Esophagus squamous epithelium (tissue), 5 donors: ENCODE results near the gene RPLP2. TPM values are rescaled to one million over a fixed set of nuclear protein-coding genes. Genes with fewer than 3 reads are reported as not detected.

Experiments
- DNase-seq: peaks from one replicate; lab custom pipeline; 2025; lab: John Stamatoyannopoulos, UW
- H3K27ac ChIP-seq, 4 donors: fragments of 200-600 bp; sonication (generic); one replicate each; pipeline ENCODE4 v1.5.1; 2016 to 2019; ENCODE audit warnings: mild to moderate bottlenecking in 1 of 4
- H3K27me3 ChIP-seq, 4 donors: fragments of 200-600 bp; sonication (generic); 1 replicate in 3 of 4; 2 replicates in 1 of 4; pipeline versions ENCODE4 v1.5.1 to v1.6.0; 2017 to 2021; ENCODE audit warnings: antibody characterized with exemption in 1 of 4
- H3K36me3 ChIP-seq, 3 donors: fragments of 200-600 bp; sonication (generic); one replicate each; pipeline ENCODE4 v1.5.1; 2016 to 2019
- H3K4me1 ChIP-seq, 3 donors: fragments of 200-600 bp; sonication (generic); one replicate each; pipeline ENCODE4 v1.5.1; 2017 to 2019
- H3K4me3 ChIP-seq, 4 donors: fragments of 200-600 bp; sonication (generic); 1 replicate in 3 of 4; 2 replicates in 1 of 4; pipeline ENCODE4 v1.5.1; 2016 to 2019; ENCODE audit warnings: mild to moderate bottlenecking in 2 of 4, moderate library complexity in 1 of 4
- H3K9me3 ChIP-seq, 3 donors: fragments of 200-600 bp; sonication (generic); one replicate each; pipeline ENCODE4 v1.5.1; 2016 to 2019
- CTCF ChIP-seq, 6 experiments: fragments of 450-650 bp in 4 of 6; fragments of 200-600 bp in 2 of 6; sonication (generic) in 2 of 6; IDR thresholded peaks; one replicate each; pipeline ENCODE4 v1.5.1; 2016 to 2019; ENCODE audit warnings: antibody characterized with exemption in 6 of 6, mild to moderate bottlenecking in 4 of 6, moderate library complexity in 4 of 6
- POLR2A ChIP-seq, 4 donors: fragments of 450-650 bp; IDR thresholded peaks; one replicate each; pipeline ENCODE4 v1.6.1; 2017; ENCODE audit warnings: antibody characterized with exemption in 4 of 4, mild to moderate bottlenecking in 4 of 4, moderate library complexity in 3 of 4
- WGBS, 2 donors: methylation state at CpG; one replicate each; pipeline ENCODE4 v1.1.5; 2018; 5-methylcytosine and 5-hydroxymethylcytosine counted together
- intact Hi-C: fragments of 100-400 bp; cut with DNase I; formaldehyde crosslinking; loops from one replicate; pipeline ENCODE4 v1.15.0; 2022
- total RNA-seq, 4 donors: library from RNA; depleted of rRNA; stranded (reverse); fragments of >200 nt; gene quantifications; one replicate each; pipeline ENCODE4 v1.1.0, GENCODE V29; 2016
- donor health status: DM: yes; HTN: yes; CAD: no.

The RPLP2 gene
- total RNA-seq, 4 donors from 2014 or later = 232 to 871 (median 490) TPM

DNA sequence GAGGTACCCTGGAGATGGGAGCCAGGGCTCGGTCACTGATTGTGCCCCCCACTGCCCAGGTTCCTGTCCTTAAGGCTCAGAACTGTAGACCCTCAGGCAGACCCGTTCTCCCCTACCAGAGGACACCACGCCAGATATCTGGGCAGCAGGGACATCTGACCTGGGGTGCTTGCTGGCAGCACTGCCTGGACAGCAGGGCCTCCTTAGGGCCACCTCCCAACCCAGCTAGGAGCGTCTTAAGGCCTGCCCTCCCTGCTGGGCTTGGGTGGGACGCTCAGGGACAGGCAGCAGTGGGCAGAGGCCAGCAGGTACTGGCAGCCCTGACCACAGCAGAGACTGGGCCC lies 29.5 kb downstream of the RPLP2 start:
- Histone ChIP-seq H3K36me3 (peaks cover 19 to 51% (median 24%) of the 10 kb centered on the region in 3 donors), H3K4me1 (peaks cover 46 to 90% (median 46%) of the 10 kb centered on the region in 3 donors), H3K27ac (peak overlapping the region in 2 of 4 donors; percentile 1 to 33), H3K27me3 (peaks cover 0 to 4% (median 0%) of the 10 kb centered on the region in 4 donors), H3K4me3 (no peak overlapping the region), H3K9me3 (no peaks in the 10 kb centered on the region)
- no peak for DNase-seq
- WGBS, 2 donors = 80% methylated on average over 2 of the region's 5 CpGs
- no peak for TF ChIP-seq POLR2A (IDR thresholded peaks at IDR 0.05)
- TF ChIP-seq CTCF (IDR thresholded peaks at IDR 0.05) = no peak
- intact Hi-C loops = no loop called here

- 72 to 80% methylated on average over 1 to 4 of the region's 25 CpGs for WGBS, 2 donors
- no peak for TF ChIP-seq CTCF (IDR thresholded peaks at IDR 0.05)
- TF ChIP-seq POLR2A (IDR thresholded peaks at IDR 0.05) = no peak
- H3K36me3 ChIP-seq = peaks cover 19 to 51% (median 24%) of the 10 kb centered on the region in 3 donors
- peaks cover 44 to 90% (median 46%) of the 10 kb centered on the region in 3 donors for H3K4me1 ChIP-seq
- peaks cover 0 to 4% (median 0%) of the 10 kb centered on the region in 4 donors for H3K27me3 ChIP-seq
- no peak for DNase-seq
- H3K4me3 ChIP-seq = peak overlapping the region in 1 of 4 donors; percentile 89
- intact Hi-C loops = no loop called here
- H3K9me3 ChIP-seq = no peaks in the 10 kb centered on the region
- H3K27ac ChIP-seq = no peak overlapping the region
Observed at GRCh38 chr11:839875-840617, 30.3 kb downstream of the RPLP2 start.

GRCh38 chr11:841981-842369 lies 32.2 kb downstream of the RPLP2 start:
- peak overlapping the region; percentile 88 to 98 (median 94) for H3K27ac ChIP-seq
- intact Hi-C loops = no loop called here
- no peaks in the 10 kb centered on the region for H3K9me3 ChIP-seq
- peak overlapping the region; percentile 67 to 97 (median 87) for H3K4me3 ChIP-seq
- H3K36me3 ChIP-seq = peaks cover 19 to 38% (median 23%) of the 10 kb centered on the region in 3 donors
- TF ChIP-seq POLR2A (IDR thresholded peaks at IDR 0.05) (no peak), CTCF (IDR thresholded peaks at IDR 0.05) (no peak)
- H3K27me3 ChIP-seq = peaks cover 0 to 4% (median 0%) of the 10 kb centered on the region in 4 donors
- DNase-seq = no peak
- WGBS, 2 donors = 0% methylated on average over 2 of the region's 27 CpGs; no CpG with 5 or more reads in 1 of the 2 donors
- H3K4me1 ChIP-seq = peaks cover 43 to 92% (median 59%) of the 10 kb centered on the region in 3 donors

- no CpG with 5 or more reads among the region's 87 CpGs for WGBS, 2 donors
- Histone ChIP-seq H3K4me3 (peak within 1 kb of the TSS; percentile 67 to 97 (median 87)), H3K27ac (peak within 1 kb of the TSS; percentile 88 to 98 (median 94)), H3K36me3 (peaks cover 19 to 33% (median 19%) of the 10 kb centered on the region in 3 donors), H3K9me3 (no peaks in the 10 kb centered on the region), H3K4me1 (peaks cover 43 to 92% (median 63%) of the 10 kb centered on the region in 3 donors), H3K27me3 (peaks cover 0 to 6% (median 0%) of the 10 kb centered on the region in 4 donors)
- intact Hi-C loops = no loop called here
- peak; percentile 49 for DNase-seq
- TF ChIP-seq POLR2A (IDR thresholded peaks at IDR 0.05) (peak in 2 of 4 donors; percentile 81 to 90), CTCF (IDR thresholded peaks at IDR 0.05) (peak in 1 of 6 experiments; percentile 53)
Observed at GRCh38 chr11:842370-843002, 32.7 kb downstream of the RPLP2 start, which contains the start of the genes POLR2L and TSPAN4. Gene POLR2L, minus strand, starts transcription at chr11:842529. Its CDS starts 21 bp downstream, at chr11:842508. Gene TSPAN4, plus strand, starts transcription at chr11:842852. Its CDS starts 7,453 bp downstream, at chr11:850305.
